CD14-positive monocyte (primary cell): ENCODE measurements around the gene IRF4. TPM values are rescaled to one million over a fixed set of nuclear protein-coding genes. Genes with fewer than 3 reads are reported as not detected.

ENCODE experiments used
- DNase-seq, 3 donors: peaks; one replicate each; pipeline ENCODE4 v3.0.0-alpha.2; 2011 to 2022
- H2AFZ ChIP-seq: 2 replicates; pipeline ENCODE4 v1.6.0; 2012; ENCODE audit warnings: mild to moderate bottlenecking, low read depth, low read length, inconsistent platforms; ENCODE audit not compliant: insufficient read depth, poor library complexity, severe bottlenecking
- H3K27ac ChIP-seq, 2 donors: 1 replicate in 1 of 2; 2 replicates in 1 of 2; pipeline ENCODE4 v1.5.1; 2012 to 2013; ENCODE audit warnings: low read length in 2 of 2, control low read depth in 1 of 2, inconsistent platforms in 1 of 2, low read depth in 1 of 2, mild to moderate bottlenecking in 1 of 2
- H3K27me3 ChIP-seq, 2 donors: one replicate each; pipeline versions ENCODE4 v1.6.0 to v1.6.1; 2011 to 2013; ENCODE audit warnings: low read length in 2 of 2; ENCODE audit not compliant: control insufficient read depth in 2 of 2, insufficient read depth in 2 of 2
- H3K36me3 ChIP-seq, 2 donors: replicated peaks in 1 of 2; 1 replicate in 1 of 2; 2 replicates in 1 of 2; pipeline versions ENCODE4 v1.5.1 to v1.6.1; 2012 to 2013; ENCODE audit warnings: low read length in 2 of 2, control low read depth in 1 of 2, inconsistent platforms in 1 of 2, mild to moderate bottlenecking in 1 of 2; ENCODE audit not compliant: insufficient read depth in 2 of 2, control insufficient read depth in 1 of 2
- H3K4me1 ChIP-seq, 2 donors: 1 replicate in 1 of 2; 2 replicates in 1 of 2; pipeline versions ENCODE4 v1.5.1 to v1.6.1; 2012 to 2013; ENCODE audit warnings: low read length in 2 of 2, control low read depth in 1 of 2, inconsistent platforms in 1 of 2, mild to moderate bottlenecking in 1 of 2, moderate library complexity in 1 of 2; ENCODE audit not compliant: insufficient read depth in 2 of 2, control insufficient read depth in 1 of 2
- H3K4me2 ChIP-seq: replicated peaks from 2 replicates; pipeline ENCODE3; 2012; ENCODE audit warnings: low read length, moderate library complexity, mild to moderate bottlenecking; ENCODE audit not compliant: poor library complexity, severe bottlenecking; ENCODE audit errors: extremely low read depth
- H3K4me3 ChIP-seq, 3 experiments: fragments of 200-600 bp in 1 of 3; sonication (generic) in 1 of 3; replicated peaks in 1 of 3; 1 replicate in 2 of 3; 2 replicates in 1 of 3; pipeline ENCODE4 v1.5.1; 2011 to 2013; ENCODE audit warnings: low read length in 3 of 3, mild to moderate bottlenecking in 3 of 3, control low read depth in 2 of 3, low read depth in 2 of 3, inconsistent platforms in 1 of 3, moderate library complexity in 1 of 3
- H3K79me2 ChIP-seq: 2 replicates; pipeline ENCODE4 v1.6.0; 2012; ENCODE audit warnings: mild to moderate bottlenecking, control low read depth, inconsistent platforms, low read length, moderate library complexity; ENCODE audit not compliant: insufficient read depth
- H3K9ac ChIP-seq: 2 replicates; pipeline ENCODE4 v1.6.0; 2017; ENCODE audit warnings: low read length, mild to moderate bottlenecking; ENCODE audit not compliant: insufficient read depth, poor library complexity, severe bottlenecking
- H3K9me3 ChIP-seq, 2 donors: replicated peaks in 1 of 2; 1 replicate in 1 of 2; 2 replicates in 1 of 2; pipeline versions ENCODE4 v1.5.1 to v1.6.1; 2012 to 2013; ENCODE audit warnings: low read length in 2 of 2, control low read depth in 1 of 2; ENCODE audit not compliant: control insufficient read depth in 1 of 2, insufficient read depth in 1 of 2
- H4K20me1 ChIP-seq: 2 replicates; pipeline ENCODE4 v1.6.0; 2012; ENCODE audit warnings: mild to moderate bottlenecking, low read length, control low read depth, moderate library complexity; ENCODE audit not compliant: insufficient read depth
- H3K27ac Mint-ChIP-seq, 7 donors: one replicate each; pipeline ENCODE4 v1.8.0; 2020; ENCODE audit warnings: mild to moderate bottlenecking in 7 of 7, mixed read lengths in 7 of 7, moderate library complexity in 6 of 7, inconsistent platforms in 2 of 7
- H3K27me3 Mint-ChIP-seq, 3 donors: one replicate each; pipeline ENCODE4 v1.8.0; 2021 to 2022; ENCODE audit warnings: low read depth in 3 of 3, mild to moderate bottlenecking in 3 of 3, mixed read lengths in 3 of 3, moderate library complexity in 3 of 3, inconsistent platforms in 1 of 3
- H3K36me3 Mint-ChIP-seq, 2 donors: one replicate each; pipeline ENCODE4 v1.8.0; 2020; ENCODE audit warnings: mixed read lengths in 2 of 2, inconsistent platforms in 1 of 2, mild to moderate bottlenecking in 1 of 2
- H3K4me1 Mint-ChIP-seq: one replicate; pipeline ENCODE4 v1.8.0; 2020; ENCODE audit warnings: mild to moderate bottlenecking, mixed read lengths
- H3K4me3 Mint-ChIP-seq, 2 donors: one replicate each; pipeline ENCODE4 v1.8.0; 2020; ENCODE audit warnings: mild to moderate bottlenecking in 2 of 2, mixed read lengths in 2 of 2, moderate library complexity in 1 of 2
- H3K9me3 Mint-ChIP-seq, 7 donors: one replicate each; pipeline ENCODE4 v1.8.0; 2020 to 2022; ENCODE audit warnings: mixed read lengths in 7 of 7, mild to moderate bottlenecking in 6 of 7, moderate library complexity in 6 of 7, inconsistent platforms in 2 of 7
- CTCF ChIP-seq: fragments of 200-600 bp; IDR thresholded peaks from one replicate; pipeline ENCODE4 v1.8.0; 2022; ENCODE audit warnings: antibody characterized with exemption, mild to moderate bottlenecking
- WGBS: methylation state at CpG from one replicate; pipeline ENCODE4 v1.1.5; 2013; ENCODE audit warnings: missing lambda C conversion rate; ENCODE audit not compliant: insufficient coverage; 5-methylcytosine and 5-hydroxymethylcytosine counted together
- intact Hi-C, 2 donors: fragments of 100-400 bp; cut with micrococcal nuclease; formaldehyde crosslinking; loops; one replicate each; pipeline versions ENCODE4 v1.15.0 to v1.15.1; 2023
- polyA plus RNA-seq, 3 donors: library from polyadenylated mRNA; depleted of rRNA in 1 of 3; unstranded in 2 of 3; stranded (reverse) in 1 of 3; fragments of 300-500 nt in 2 of 3; fragments of >200 nt in 1 of 3; fragmentation: Illumina TruSeq in 2 of 3; gene quantifications; 1 replicate in 2 of 3; 2 replicates in 1 of 3; pipeline ENCODE4 v1.2.3, GENCODE V29; 2012 to 2021

The IRF4 gene
- polyA plus RNA-seq, 3 donors: 3.0 to 13.6 (median 6.4) TPM

- Mint-ChIP-seq H3K4me1 (peaks cover 1% of the 10 kb centered on the region), H3K27ac (no peak overlapping the region), H3K4me3 (no peak overlapping the region), H3K36me3 (no peaks in the 10 kb centered on the region), H3K9me3 (peaks cover 0 to 7% (median 0%) of the 10 kb centered on the region in 7 donors), H3K27me3 (peaks cover 5 to 11% (median 5%) of the 10 kb centered on the region in 3 donors)
- H3K4me3 ChIP-seq: no peak overlapping the region
- no peaks in the 10 kb centered on the region for H3K27me3 ChIP-seq
- H3K9ac ChIP-seq: no peak overlapping the region
- intact Hi-C loops: no loop called here
- no peaks in the 10 kb centered on the region for H3K9me3 ChIP-seq
- no peaks in the 10 kb centered on the region for H3K4me1 ChIP-seq
- no peaks in the 10 kb centered on the region for H4K20me1 ChIP-seq
- H3K4me2 ChIP-seq: no peak overlapping the region
- no peak for DNase-seq
- 90% methylated on average over 17 of the region's 19 CpGs for WGBS
- H3K79me2 ChIP-seq: no peaks in the 10 kb centered on the region
- no peaks in the 10 kb centered on the region for H3K36me3 ChIP-seq
- no peak overlapping the region for H3K27ac ChIP-seq
- no peak for TF ChIP-seq CTCF
- no peak overlapping the region for H2AFZ ChIP-seq
These were observed 52.1 kb downstream of the IRF4 start for GRCh38 chr6:443621-444159.

DNA sequence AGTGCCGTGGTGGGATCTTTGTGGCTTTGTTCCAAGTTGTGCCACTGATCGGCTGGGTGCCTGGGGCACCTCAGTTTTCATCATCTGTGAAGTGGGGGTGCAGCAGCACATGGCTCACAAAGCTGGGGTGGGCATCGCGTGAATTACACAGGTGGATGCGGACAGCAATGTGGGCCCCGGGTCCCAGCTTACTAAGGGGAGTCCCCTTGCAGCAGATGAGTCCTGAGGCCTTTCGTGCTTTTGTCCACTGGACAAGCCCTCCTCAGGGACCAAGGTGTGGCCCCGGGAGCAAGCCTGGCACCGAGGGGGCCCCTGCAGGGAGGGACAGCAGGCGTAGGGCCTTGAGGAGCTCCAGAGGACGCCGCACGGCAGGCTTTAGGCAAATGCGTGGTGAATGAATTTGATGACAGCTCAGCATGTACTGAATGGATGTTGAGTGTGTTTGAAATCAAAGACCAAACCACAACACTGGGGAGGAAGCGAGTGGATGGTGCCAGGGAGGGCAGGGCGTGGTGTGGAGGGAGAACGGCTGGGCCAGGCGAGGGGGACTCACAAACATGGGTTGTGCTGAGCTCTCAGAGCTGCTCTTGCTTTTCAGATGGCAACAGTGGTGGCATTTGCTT is 53.2 kb downstream of the IRF4 start:
- 51% methylated on average over 18 of the region's 18 CpGs for WGBS
- Histone ChIP-seq H2AFZ (no peak overlapping the region), H3K9me3 (peaks cover 0 to 4% of the 10 kb centered on the region in 2 donors), H3K79me2 (no peaks in the 10 kb centered on the region), H3K27me3 (no peaks in the 10 kb centered on the region), H3K9ac (no peak overlapping the region), H3K27ac (no peak overlapping the region), H3K4me3 (no peak overlapping the region), H3K4me2 (no peak overlapping the region), H4K20me1 (no peaks in the 10 kb centered on the region), H3K36me3 (no peaks in the 10 kb centered on the region), H3K4me1 (no peaks in the 10 kb centered on the region)
- Mint-ChIP-seq H3K4me3 (no peak overlapping the region), H3K27ac (no peak overlapping the region), H3K36me3 (no peaks in the 10 kb centered on the region), H3K27me3 (peaks cover 4 to 14% (median 5%) of the 10 kb centered on the region in 3 donors), H3K4me1 (peaks cover 1% of the 10 kb centered on the region), H3K9me3 (peaks cover 3 to 14% (median 6%) of the 10 kb centered on the region in 7 donors)
- TF ChIP-seq CTCF: no peak
- DNase-seq: no peak
- intact Hi-C loops: no loop called here
